ENCODE results near the gene ENTPD8. TPM values are rescaled to one million over a fixed set of nuclear protein-coding genes. Genes with fewer than 3 reads are reported as not detected.

Gene ENTPD8
- total and polyA plus RNA-seq, 2 of the 13 experiments (the other 11 are each of a cell fraction or from before 2014, with no cell fraction given), result 0.26 to 0.44 TPM

DNA sequence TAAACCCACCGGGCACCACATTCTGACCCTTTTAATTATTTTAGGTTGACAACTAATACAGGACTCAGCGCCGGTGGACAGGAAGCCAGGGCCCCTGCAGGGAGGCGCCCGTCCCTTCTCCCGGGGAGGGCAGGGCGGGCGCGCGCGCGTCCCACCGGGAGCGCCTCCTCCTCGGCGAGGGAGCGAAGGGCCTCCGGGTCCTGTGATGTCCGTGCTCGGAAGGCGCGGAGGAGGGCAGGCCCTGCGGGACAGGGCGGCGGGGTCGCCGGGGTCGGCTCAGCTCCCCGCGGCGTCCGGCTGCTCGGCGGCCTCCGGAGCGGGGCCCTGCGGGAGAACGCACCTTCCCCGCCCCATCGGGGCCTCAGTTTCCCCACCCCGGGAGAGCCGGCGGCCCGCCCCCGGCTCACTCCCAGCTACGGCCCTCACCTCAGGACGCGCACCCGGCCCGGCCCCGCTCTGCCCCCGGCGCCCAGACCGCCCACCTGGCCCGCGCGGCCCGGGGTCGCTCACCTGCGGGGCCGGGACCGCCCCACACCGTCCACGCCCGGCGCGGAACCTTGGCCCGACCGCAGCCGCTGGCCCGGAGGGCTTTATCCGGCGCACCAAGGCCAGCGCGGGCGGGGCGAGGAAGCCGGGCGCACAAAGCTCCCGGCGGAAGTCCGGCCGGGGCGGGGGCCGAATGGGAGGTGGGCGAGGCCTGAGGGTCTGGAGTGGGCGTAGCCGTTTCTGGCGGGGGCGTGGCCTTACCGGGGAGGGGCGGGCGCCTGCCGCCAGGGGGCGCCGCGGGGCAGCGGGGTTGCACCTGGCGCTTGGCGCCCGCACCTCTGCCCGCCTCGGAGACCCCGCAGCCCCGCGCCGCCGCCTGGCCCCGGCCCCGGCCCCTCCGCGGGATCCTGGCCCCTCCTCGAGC is 18.3 kb downstream of the ENTPD8 start, which contains the start of the genes EXD3 and NOXA1 (continued):
- TF ChIP-seq, protein P1, sequence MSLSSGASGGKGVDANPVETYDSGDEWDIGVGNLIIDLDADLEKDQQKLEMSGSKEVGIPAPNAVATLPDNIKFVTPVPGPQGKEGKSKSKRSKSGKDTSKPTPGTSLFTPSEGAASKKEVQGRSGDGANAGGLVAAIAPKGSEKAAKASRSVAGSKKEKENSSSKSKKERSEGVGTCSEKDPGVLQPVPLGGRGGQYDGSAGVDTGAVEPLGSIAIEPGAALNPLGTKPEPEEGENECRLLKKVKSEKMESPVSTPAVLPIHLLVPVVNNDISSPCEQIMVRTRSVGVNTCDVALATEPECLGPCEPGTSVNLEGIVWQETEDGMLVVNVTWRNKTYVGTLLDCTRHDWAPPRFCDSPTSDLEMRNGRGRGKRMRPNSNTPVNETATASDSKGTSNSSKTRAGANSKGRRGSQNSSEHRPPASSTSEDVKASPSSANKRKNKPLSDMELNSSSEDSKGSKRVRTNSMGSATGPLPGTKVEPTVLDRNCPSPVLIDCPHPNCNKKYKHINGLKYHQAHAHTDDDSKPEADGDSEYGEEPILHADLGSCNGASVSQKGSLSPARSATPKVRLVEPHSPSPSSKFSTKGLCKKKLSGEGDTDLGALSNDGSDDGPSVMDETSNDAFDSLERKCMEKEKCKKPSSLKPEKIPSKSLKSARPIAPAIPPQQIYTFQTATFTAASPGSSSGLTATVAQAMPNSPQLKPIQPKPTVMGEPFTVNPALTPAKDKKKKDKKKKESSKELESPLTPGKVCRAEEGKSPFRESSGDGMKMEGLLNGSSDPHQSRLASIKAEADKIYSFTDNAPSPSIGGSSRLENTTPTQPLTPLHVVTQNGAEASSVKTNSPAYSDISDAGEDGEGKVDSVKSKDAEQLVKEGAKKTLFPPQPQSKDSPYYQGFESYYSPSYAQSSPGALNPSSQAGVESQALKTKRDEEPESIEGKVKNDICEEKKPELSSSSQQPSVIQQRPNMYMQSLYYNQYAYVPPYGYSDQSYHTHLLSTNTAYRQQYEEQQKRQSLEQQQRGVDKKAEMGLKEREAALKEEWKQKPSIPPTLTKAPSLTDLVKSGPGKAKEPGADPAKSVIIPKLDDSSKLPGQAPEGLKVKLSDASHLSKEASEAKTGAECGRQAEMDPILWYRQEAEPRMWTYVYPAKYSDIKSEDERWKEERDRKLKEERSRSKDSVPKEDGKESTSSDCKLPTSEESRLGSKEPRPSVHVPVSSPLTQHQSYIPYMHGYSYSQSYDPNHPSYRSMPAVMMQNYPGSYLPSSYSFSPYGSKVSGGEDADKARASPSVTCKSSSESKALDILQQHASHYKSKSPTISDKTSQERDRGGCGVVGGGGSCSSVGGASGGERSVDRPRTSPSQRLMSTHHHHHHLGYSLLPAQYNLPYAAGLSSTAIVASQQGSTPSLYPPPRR (CRISPR knock-in tag; IDR thresholded peaks at IDR 0.05; ENCODE audit: borderline replicate concordance), result peak; percentile 38; the same call in 1 of the 2 replicates
- no peak for TF ChIP-seq NONO (IDR thresholded peaks at IDR 0.05)
- peak; percentile 87 for TF ChIP-seq NONO (CRISPR knock-in tag; conservative IDR thresholded peaks at IDR 0.05)
- TF ChIP-seq ZNF331 (CRISPR knock-in tag; IDR thresholded peaks at IDR 0.05), result peak; percentile 84
- TF ChIP-seq, protein P2, sequence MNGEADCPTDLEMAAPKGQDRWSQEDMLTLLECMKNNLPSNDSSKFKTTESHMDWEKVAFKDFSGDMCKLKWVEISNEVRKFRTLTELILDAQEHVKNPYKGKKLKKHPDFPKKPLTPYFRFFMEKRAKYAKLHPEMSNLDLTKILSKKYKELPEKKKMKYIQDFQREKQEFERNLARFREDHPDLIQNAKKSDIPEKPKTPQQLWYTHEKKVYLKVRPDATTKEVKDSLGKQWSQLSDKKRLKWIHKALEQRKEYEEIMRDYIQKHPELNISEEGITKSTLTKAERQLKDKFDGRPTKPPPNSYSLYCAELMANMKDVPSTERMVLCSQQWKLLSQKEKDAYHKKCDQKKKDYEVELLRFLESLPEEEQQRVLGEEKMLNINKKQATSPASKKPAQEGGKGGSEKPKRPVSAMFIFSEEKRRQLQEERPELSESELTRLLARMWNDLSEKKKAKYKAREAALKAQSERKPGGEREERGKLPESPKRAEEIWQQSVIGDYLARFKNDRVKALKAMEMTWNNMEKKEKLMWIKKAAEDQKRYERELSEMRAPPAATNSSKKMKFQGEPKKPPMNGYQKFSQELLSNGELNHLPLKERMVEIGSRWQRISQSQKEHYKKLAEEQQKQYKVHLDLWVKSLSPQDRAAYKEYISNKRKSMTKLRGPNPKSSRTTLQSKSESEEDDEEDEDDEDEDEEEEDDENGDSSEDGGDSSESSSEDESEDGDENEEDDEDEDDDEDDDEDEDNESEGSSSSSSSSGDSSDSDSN (CRISPR knock-in tag; IDR thresholded peaks at IDR 0.05), result peak; percentile 96
- TF ChIP-seq ZNF24 (IDR thresholded peaks at IDR 0.05), result no peak
- TF ChIP-seq ASH2L (IDR thresholded peaks at IDR 0.05; ENCODE audit: insufficient read length, low read depth, low read length), result peak; percentile 63
- peak; percentile 93; the same call in 1 of the 2 replicates for TF ChIP-seq ZFP82 (CRISPR knock-in tag; IDR thresholded peaks at IDR 0.05; ENCODE audit: borderline replicate concordance)
- TF ChIP-seq KDM1A (CRISPR knock-in tag; IDR thresholded peaks at IDR 0.05), result 0 out of 2 replicates have a peak, but pooled peaks have one; percentile 17
- TF ChIP-seq ZNF782 (CRISPR knock-in tag; IDR thresholded peaks at IDR 0.05; ENCODE audit: borderline replicate concordance), result no peak
- TF ChIP-seq SIN3B (IDR thresholded peaks at IDR 0.05; ENCODE audit: low read length), result peak; percentile 86
- peak; percentile 89; the same call in 1 of the 2 replicates for TF ChIP-seq ZMAT3 (CRISPR knock-in tag; conservative IDR thresholded peaks at IDR 0.05)
- TF ChIP-seq HNRNPK (IDR thresholded peaks at IDR 0.05; ENCODE audit: low read depth, low read length, poor library complexity, severe bottlenecking), result peak; percentile 8
- no peak for TF ChIP-seq SMARCC2 (IDR thresholded peaks at IDR 0.05)
- TF ChIP-seq ZNF282 (IDR thresholded peaks at IDR 0.05; ENCODE audit: partially characterized antibody), result no peak
- no peak for TF ChIP-seq BRD4 (CRISPR knock-in tag; IDR thresholded peaks at IDR 0.05)
- peak; percentile 63; the same call in 1 of the 2 replicates for TF ChIP-seq TSC22D2 (CRISPR knock-in tag; IDR thresholded peaks at IDR 0.05; ENCODE audit: borderline replicate concordance)
- no peak; a peak in 1 of 4 replicates for TF ChIP-seq EP300 (IDR thresholded peaks at IDR 0.05; ENCODE audit: low read depth in 2 of 2, low read length in 2 of 2)
- no peak; the same call in 1 of the 2 replicates for TF ChIP-seq EP300 (CRISPR knock-in tag; IDR thresholded peaks at IDR 0.05; ENCODE audit: borderline replicate concordance)
- no peak; the same call in 1 of the 2 replicates for TF ChIP-seq MBNL3 (CRISPR knock-in tag; conservative IDR thresholded peaks at IDR 0.05)
- TF ChIP-seq ZNF772 (CRISPR knock-in tag; IDR thresholded peaks at IDR 0.05), result no peak
- no peak for TF ChIP-seq SMAD1 (CRISPR knock-in tag; IDR thresholded peaks at IDR 0.05; ENCODE audit: borderline replicate concordance, low read depth)
- TF ChIP-seq ZNF124 (CRISPR knock-in tag; IDR thresholded peaks at IDR 0.05), result peak; percentile 51; the same call in 1 of the 2 replicates
- TF ChIP-seq RBFOX2 (IDR thresholded peaks at IDR 0.05; ENCODE audit: low read depth, low read length), result peak; percentile 87
